GM18508 (cell line): ENCODE results near the gene ZNF410.
"Not testable (repeated sequence)": the region's sequence is repeated elsewhere in the genome, so short reads cannot be mapped to it uniquely, and the experiment has no call there.

Experiments used
- ATAC-seq: cut with Tn5 transposase; IDR thresholded peaks from one replicate; pipeline ENCODE4 v1.9.1; 2021; ENCODE audit warnings: moderate number of reproducible peaks; ENCODE audit not compliant: insufficient read depth, unreplicated experiment

The ZNF410 gene

DNA sequence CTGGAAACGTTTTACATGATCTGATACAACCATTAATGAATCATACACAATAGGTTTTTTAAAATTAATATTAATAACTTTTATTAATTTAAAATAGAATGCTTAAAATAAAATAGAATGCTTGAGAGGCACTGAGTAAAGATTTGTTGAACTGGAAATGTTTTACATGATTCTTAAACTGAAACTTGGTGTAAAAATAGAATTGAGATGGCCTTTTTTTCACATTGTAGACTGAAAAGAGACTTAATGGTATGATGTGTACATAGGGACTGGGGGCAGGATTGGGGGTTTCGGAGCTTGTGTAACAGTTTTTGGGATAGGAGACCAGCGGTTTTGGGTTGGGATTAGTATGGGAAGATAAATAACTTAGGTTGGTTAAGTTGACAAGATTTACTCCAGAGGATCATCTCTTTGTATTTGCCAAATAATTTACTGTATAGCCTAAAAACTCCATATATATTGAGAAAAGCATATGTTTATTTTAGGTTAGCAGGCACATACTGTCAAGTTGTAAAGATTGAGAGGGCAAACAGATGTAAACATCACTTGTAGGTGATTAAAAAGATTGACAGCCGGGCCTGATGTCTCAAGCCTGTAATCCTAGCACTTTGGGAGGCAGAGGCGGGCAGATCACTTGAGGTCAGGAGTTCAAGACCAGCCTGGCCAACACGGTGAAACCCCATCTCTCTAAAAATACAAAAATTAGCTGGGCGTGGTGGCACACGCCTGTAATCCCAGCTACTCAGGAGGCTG lies 2.0 kb upstream of the ZNF410 start:
- no peak for ATAC-seq

DNA sequence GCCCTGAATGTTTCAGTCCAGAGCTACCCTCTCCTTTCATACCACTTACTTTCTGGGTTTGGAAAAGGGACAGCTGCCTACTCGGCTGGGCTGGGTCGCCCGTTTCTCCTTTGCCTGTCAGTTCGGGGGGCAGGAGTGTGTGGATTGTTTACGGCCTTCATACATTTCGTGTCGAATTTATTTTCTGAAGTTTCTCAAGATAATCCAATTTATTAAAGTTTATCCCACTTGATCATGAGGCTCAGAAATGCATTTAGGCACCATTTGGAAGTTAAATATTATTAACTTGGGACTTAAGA lies 608 bp downstream of the ZNF410 start:
- no peak for ATAC-seq

DNA sequence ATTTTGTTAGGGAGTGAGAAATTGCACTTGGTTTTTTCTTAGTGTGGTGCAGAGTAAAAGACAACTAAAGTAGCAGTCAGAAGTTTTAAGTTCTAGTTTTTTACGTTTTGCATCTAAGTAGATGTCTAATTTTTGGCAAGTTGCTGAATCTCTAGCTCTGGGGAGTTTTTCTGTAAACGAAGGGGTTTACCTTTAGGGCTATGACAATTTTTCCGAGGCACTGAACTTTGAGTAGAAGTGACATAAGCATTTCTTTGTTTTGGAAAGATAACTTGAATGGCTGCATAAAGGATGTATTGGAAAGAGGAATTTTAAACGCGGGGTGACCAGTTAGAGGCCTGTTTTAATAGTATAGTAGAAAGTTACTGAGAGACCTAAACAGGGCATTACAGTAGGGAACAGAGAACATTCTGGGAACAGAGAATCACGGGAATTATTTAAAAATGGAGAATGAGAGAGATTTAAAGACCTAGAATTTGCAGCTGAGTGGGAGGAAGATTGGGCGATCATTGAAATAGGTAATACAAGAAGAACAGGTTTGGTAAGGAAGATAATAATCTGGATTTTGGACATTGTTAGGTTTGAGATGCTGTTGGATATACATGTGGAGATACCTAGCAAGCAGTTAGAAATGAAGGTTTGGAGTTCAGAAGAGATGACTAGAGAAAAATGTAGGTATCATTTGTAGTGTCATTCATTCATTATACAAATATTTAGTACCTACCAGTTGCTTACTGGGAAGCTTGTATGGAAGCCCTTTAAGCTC lies 1.2 kb downstream of the ZNF410 start:
- ATAC-seq: no peak

DNA sequence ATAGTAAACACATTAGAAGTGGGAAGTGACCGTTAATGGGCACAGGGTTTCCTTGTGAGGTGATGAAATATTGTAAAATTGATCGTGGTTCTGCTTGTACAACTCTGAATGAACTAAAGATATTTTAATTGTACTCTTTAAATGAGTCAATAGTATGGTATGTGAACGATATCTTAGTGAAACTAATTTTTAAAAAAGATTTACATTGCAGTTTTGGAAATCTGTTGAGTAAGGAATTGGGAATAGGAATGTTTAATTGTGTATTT lies 1.7 kb downstream of the ZNF410 start:
- ATAC-seq: no peak

DNA sequence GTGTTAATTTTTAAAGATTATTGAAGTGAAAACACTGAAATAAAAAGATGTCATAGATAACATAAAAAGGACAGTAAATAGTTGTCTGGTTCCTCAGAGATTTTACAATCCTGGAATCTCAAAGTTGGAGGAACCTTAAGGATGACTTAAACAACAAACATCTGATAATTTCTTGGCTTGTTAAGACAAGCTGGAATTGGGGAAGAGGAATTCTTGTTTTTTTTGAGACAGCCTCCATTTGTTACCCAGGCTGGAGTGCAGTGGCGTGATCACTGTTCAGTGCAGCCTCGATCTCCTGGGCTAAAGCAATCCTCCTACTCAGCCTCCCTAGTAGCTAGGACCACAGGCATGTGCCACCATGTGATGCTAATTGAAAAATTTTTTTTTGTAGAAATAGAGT lies 2.3 kb downstream of the ZNF410 start:
- ATAC-seq: no peak

DNA sequence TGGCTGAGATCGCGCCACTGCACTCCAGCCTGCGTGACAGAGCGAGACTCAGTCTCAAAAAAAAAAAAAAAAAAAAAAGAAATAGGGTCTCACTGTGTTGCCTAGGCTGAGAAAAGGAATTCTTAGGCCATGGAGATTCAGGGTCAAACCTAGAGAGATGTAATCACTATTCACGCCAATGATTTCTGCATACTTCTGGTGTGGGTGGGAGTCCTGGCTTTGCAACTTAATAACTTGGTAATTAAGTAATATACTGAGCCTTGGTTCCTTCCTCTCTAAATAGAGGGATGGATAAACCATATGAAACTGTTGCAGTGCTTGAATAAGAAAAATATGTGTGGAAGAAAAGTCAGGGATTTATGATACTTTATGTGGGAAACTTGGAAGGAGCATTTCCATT lies 2.7 kb downstream of the ZNF410 start:
- ATAC-seq: no peak

DNA sequence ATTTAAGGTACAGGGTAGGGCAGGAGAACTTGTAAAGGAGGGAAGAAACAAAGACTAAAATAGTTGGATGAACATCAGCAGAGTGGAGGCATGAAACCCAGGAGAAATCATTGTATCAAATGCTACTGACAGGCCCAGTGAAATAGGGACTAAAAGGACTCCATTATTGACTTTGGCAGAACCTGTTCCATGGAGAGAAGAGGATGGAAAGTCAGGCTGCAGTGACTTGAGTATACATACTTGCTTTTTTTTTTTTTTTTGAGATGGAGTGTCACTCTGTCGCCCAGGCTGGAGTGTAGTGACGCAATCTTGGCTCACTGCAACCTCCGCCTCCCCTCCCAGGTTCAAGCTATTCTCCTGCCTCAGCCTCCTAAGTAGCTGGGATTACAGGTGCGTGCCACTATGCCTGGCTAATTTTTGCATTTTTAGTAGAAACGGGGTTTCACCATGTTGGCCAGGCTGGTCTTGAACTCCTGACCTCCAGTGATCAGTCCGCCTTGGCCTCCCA lies 7.6 kb downstream of the ZNF410 start:
- not testable (repeated sequence) for ATAC-seq

DNA sequence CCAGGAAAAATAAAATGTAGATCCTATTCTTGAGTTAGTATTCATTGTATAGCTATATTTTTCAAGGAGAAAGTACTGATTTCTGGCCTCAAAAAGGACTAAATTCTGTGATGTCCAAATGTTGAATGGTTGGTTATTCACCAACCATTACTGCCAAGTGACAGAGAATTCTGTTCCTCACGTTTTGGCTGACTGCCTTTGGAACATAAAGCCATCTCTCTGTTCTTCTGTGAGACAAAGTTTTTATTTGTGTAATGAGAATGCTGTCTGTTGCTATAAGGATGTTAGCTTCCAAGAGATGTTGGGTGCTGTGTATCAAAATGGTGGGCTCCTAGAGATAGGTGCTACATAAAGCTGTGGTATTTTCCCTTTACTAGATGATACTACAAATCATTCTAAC lies 9.3 kb downstream of the ZNF410 start:
- no peak for ATAC-seq

DNA sequence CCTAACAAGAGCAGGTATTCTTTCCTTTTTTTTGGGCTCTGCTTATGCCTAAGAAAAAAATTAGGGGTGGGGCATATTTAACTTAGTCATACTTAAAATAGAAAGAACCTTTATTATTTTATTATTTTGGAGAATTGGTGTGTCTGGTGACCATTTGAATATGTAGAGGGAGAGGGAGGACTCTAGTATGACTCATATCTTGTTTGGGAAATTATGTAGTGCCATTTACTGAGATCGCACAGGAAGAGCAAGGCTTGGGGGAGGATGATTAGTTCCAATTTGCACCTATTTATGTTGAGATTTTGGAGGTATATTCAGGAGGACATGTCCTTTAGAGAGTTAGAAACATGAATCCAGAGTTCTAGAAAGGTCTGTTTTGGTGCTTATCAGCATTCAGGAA lies 9.9 kb downstream of the ZNF410 start:
- no peak for ATAC-seq

DNA sequence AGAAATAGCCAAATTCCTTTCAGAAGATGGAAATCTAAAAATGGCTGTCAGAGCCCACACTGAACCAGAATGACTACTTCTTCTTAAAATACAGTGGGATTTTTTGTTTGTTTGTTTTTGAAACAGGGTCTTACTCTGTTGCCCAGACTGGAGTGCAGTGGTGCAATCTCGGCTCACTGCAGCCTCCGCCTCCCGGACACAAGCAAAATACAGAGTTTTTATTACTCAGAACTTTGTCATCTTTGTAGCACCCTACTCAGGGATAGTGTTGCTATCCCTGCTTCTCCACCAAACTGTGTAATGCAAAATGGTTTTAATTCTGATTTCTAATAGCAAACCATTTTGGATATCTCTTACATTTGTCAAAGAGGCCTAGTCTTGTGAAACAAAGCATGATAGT lies 16.4 kb downstream of the ZNF410 start:
- no peak for ATAC-seq

DNA sequence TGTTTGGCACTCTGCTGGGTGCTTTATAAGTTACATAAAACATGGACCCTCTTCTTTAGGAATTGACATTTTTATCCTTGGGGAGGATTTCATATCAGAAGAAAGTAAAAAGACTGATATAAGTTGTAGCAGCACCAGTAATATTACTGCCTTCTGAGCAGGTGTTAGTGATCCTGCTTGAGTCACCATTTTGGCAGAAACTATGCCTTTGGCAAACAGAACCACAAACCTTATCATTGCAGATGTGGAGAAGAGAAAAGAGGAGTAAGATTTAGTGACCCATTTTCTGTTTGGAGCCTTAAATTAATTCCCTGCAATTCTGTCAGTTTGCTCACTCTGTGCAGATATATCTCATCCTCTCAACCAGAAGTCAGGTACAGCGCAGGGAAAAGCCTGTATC lies 23.0 kb downstream of the ZNF410 start:
- no peak for ATAC-seq

DNA sequence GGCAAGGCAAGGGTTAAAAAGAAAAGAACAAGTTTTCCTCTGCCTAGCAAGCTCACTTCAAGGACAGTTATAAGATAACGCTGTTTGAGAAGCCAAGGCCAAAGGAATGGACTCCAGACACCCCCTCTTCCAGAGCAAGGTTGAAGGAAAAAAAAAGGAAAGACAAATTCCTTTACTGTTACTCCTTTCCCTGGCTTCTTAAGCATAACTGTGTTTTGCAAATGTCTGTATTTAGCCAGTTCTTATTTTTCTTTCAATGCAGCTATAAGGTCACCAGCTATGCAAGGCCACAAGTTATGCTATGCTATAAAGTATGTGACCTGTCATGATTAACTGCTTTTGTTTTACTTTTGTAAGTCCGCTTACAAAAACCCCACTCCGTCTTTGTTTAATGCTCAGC lies 26.6 kb downstream of the ZNF410 start:
- no peak for ATAC-seq

DNA sequence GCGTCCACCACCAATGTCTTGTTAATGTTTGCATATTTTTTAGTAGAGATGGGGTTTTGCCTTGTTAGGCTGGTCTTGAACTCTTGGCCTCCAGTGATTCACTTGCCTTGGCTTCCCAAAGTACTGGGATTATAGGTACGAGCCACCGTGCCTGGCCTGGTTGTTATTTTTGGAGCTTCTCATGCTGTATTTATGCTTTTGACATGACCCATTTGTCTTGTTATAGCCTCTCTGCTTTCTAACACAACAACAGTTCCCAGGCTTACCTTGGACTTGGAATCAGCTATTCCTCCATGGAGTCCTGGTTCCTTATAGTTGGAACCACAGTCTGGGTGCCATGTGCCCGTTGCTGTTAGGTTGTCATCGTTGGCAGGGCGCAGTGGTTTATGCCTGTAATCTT lies 29.7 kb downstream of the ZNF410 start:
- ATAC-seq: no peak

DNA sequence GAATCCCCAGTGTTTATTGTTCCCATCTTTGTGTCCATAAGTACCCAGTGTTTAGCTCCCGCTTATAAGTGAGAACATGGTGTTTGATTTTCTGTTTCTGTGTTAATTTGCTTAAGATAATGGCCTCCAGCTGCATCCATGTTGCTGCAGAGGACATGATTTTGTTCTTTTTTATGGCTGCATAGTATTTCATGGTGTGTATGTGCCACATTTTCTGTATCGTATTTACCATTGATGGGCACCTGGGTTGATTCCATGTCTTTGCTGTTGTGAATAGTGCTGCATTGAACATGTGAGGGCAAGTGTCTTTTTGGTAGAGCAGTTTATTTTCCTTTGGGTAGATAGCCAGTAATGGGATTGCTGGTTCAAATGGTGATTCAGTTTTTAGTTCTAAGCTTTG lies 32.8 kb downstream of the ZNF410 start:
- not testable (repeated sequence) for ATAC-seq

DNA sequence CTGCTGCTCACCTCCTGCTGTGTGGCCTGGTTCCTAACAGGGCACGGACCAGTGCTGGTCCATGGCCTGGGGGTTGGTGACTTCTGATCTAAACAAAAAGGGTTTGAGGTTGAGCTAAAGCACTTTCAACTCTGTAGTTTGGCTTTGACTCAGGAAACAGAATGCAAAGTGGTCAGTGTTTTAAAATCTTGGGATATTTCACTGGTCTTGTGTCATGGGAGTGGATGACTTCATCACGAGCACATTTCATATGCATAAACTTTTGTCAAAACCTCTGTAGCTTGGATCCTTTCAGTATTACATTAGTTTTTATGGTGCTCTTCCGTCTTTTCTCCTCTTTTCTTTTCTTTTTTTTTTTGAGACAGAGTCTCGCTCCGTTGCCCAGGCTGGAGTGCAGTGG lies 37.7 kb downstream of the ZNF410 start:
- ATAC-seq: no peak

DNA sequence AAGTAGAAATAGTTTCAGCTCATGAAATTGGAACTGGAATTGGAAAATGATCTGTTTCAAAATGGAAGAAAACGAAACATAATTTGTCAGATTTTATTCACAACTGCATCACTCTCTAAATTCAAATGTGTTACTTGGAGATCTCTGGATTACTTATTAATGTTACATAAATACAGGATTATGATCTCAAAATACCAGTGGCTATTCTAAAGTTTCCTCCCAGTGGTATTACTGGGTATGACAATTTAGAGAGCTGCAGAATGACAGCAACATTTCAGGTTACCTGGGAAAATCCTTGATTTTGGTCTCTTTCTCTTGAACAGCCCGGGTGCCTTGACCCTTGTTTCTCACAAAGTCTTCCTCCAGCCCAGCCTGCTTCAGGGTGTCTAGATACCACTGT lies 49.0 kb downstream of the ZNF410 start:
- ATAC-seq: no peak

DNA sequence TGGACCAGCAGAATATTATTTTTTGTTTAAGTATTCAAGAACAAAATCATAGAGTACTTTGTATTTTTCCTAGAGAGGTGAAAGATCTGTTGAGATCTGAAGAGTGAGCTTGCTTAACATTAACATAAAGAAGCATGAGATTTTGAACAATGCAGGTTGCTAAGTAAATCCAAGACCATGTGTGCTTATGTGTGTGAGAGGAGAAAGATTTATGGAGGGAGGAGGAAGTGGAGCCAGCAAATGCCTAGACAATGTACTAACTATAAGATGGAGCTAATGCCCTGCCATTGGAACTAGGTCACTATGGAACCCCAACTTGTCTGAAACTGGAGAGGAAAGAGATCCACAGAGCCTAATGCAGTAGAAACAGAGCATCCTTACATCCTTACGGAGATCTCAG lies 49.9 kb downstream of the ZNF410 start:
- ATAC-seq: no peak

DNA sequence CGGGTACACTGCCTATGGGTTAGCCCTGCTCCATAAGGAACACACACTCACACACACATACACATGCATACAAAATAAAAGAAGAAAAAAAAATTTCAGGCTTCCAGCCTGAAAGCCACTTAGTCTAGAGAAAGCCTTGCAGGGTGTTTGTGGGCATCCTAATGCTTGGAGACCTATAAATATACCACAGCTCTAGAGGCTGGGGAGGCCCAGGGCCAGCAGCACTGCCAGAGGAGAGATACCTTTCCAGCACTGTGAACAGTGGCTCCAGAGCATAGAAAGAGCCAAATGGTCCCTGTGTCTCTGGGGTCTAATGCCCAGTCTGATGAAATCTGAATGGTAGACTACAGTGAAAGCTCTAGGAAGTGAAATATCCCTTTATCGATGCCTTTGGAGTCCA lies 50.4 kb downstream of the ZNF410 start:
- no peak for ATAC-seq

DNA sequence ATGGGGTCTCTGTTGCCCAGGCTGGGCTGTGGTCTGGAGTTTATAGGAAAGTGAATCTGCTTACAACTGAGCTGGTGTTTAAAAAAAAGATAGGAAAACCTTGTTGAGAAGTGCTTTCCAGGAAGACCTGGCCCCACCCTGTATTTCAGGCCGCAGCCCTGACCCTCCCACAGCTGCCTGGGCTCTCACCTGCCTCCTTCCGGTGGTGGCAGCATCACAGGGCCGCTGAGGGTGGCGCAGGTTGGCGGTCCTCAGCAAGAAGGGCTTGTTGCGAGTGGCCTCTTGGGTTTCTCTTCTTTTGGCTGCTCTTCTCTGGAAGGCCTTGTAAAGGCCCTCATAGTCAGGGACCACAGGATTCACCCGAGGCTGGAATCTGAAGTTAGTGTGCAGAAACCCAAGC lies 55.5 kb downstream of the ZNF410 start:
- no peak for ATAC-seq

DNA sequence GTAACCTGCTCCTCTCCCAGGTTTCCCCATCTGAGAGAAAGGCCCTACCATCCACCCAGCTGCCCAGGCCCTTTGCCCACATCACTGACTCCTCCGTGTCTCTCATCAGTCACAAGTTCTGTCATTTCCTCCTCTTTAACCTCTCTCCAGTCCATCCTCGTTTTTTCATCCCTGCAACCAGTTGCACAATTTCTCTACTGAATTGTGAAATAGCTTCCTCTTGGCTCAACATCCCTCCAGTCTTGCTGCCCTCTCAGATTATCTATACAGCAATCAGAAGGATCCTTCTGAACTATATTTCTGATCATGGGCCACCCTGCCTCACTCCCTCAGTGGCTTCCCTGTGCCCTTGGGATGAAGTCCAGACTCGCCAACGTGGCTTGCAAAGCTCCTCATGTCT lies 56.4 kb downstream of the ZNF410 start:
- no peak for ATAC-seq

DNA sequence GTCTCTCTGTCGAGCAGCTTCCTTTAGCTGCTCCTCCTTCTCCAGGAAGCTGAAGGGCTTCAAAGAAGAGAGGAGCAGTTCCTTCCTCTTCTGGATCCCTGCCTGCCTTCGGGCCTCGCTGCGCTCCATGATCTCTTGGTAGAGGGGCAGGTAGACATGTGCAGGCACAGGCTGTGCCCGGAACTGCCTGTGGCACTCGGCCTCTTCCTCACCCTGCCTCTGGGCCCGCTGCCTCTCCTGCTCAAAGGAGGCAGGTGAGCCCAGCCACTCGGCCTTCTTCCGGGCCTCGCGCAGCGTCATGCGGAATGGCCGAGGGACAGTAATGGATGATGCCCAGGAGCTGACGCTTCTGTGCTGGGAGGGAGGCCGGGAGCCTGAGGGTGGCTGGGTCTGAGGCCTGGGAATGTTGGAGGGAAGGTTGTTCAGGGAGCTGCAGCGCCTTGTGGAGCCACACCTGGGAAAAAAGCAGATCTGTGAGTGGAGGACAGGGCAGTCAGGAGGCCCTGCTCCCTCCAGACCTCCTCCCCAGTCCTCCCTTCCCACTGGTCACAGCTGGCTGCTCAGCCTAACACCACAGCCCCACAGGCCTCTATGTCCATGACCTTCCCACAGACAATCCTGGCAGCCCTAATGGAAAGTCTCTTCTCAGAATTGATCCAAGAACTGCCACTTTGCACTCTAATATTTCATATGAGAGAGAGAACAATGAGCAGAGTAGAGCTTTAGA lies 57.9 kb downstream of the ZNF410 start:
- ATAC-seq: no peak
